GM23338 (cell line): ENCODE data around the gene PHF21A. TPM values are rescaled to one million over a fixed set of nuclear protein-coding genes. Genes with fewer than 3 reads are reported as not detected.

Experiments used
- ATAC-seq: fragments of 200-7000 bp; cut with Tn5 transposase; 3 replicates; pipeline ENCODE4 v1.9.1; 2020
- DNase-seq: peaks from one replicate; pipeline ENCODE4 v3.0.0-alpha.2; 2015; ENCODE audit warnings: low spot score
- H2AFZ ChIP-seq: fragments of 200-600 bp; sonication (generic); 2 replicates; pipeline ENCODE4 v1.8.0; 2016; ENCODE audit warnings: antibody characterized with exemption, mild to moderate bottlenecking, moderate library complexity
- H3F3A ChIP-seq: fragments of 200-600 bp; sonication (generic); replicated peaks from 2 replicates; pipeline ENCODE4 v1.8.0; 2017; ENCODE audit warnings: antibody characterized with exemption, mixed run types, low read depth
- H3K27ac ChIP-seq: fragments of 200-600 bp; sonication (generic); 2 replicates; pipeline ENCODE4 v1.6.1; 2016; ENCODE audit warnings: low read depth
- H3K27me3 ChIP-seq: fragments of 200-600 bp; sonication (generic); 2 replicates; pipeline ENCODE4 v1.8.0; 2016; ENCODE audit warnings: mild to moderate bottlenecking, mixed run types, moderate library complexity; ENCODE audit not compliant: insufficient read depth
- H3K36me3 ChIP-seq: fragments of 200-600 bp; sonication (generic); 2 replicates; pipeline ENCODE4 v1.8.0; 2016; ENCODE audit warnings: mild to moderate bottlenecking; ENCODE audit not compliant: insufficient read depth
- H3K4me1 ChIP-seq: fragments of 200-600 bp; sonication (generic); 2 replicates; pipeline ENCODE4 v1.8.0; 2016; ENCODE audit warnings: mild to moderate bottlenecking, moderate library complexity; ENCODE audit not compliant: insufficient read depth
- H3K4me2 ChIP-seq: fragments of 200-600 bp; sonication (generic); 2 replicates; pipeline ENCODE4 v1.7.1; 2017; ENCODE audit warnings: mixed run types
- H3K4me3 ChIP-seq: fragments of 200-600 bp; sonication (generic); 2 replicates; pipeline ENCODE4 v1.6.1; 2016; ENCODE audit warnings: mixed run types
- H3K79me2 ChIP-seq: fragments of 200-600 bp; sonication (generic); replicated peaks from 2 replicates; pipeline ENCODE4 v1.8.0; 2017; ENCODE audit warnings: mild to moderate bottlenecking; ENCODE audit not compliant: insufficient read depth
- H3K9me2 ChIP-seq: fragments of 200-600 bp; sonication (generic); 2 replicates; pipeline ENCODE4 v1.8.0; 2017; ENCODE audit not compliant: insufficient read depth
- H4K20me1 ChIP-seq: fragments of 200-600 bp; sonication (generic); replicated peaks from 2 replicates; pipeline ENCODE4 v1.8.0; 2017; ENCODE audit warnings: mild to moderate bottlenecking; ENCODE audit not compliant: insufficient read depth
- H3K27ac Mint-ChIP-seq: 2 replicates; pipeline ENCODE4 v1.8.0; 2020; ENCODE audit warnings: inconsistent platforms, mild to moderate bottlenecking, moderate library complexity, mixed read lengths
- H3K27me3 Mint-ChIP-seq: 3 replicates; pipeline ENCODE4 v1.8.0; 2022; ENCODE audit warnings: low read depth, mild to moderate bottlenecking, moderate library complexity, mixed read lengths, inconsistent platforms; ENCODE audit not compliant: insufficient read depth, poor library complexity
- H3K36me3 Mint-ChIP-seq: 3 replicates; pipeline ENCODE4 v1.8.0; 2021; ENCODE audit warnings: low read depth, mild to moderate bottlenecking, inconsistent platforms, moderate library complexity, mixed read lengths
- H3K4me1 Mint-ChIP-seq: 3 replicates; pipeline ENCODE4 v1.8.0; 2020; ENCODE audit warnings: mild to moderate bottlenecking, inconsistent platforms, mixed read lengths
- H3K4me3 Mint-ChIP-seq: 3 replicates; pipeline ENCODE4 v1.8.0; 2021; ENCODE audit warnings: moderate library complexity, mild to moderate bottlenecking, inconsistent platforms, mixed read lengths
- H3K9me3 Mint-ChIP-seq: 3 replicates; pipeline ENCODE4 v1.8.0; 2020; ENCODE audit warnings: moderate library complexity, mild to moderate bottlenecking, inconsistent platforms, mixed read lengths
- CREB1 ChIP-seq: fragments of 250-450 bp; sonication (Bioruptor Pico); IDR thresholded peaks from 2 replicates; pipeline ENCODE4 v1.5.0; 2020; ENCODE audit warnings: low read depth, mild to moderate bottlenecking, moderate library complexity
- EZH2phosphoT487 ChIP-seq: fragments of 200-600 bp; sonication (generic); IDR thresholded peaks from one replicate; pipeline ENCODE4 v1.8.1; 2018; ENCODE audit warnings: antibody characterized with exemption; ENCODE audit not compliant: unreplicated experiment
- POLR2AphosphoS5 ChIP-seq: IDR thresholded peaks from 2 replicates; pipeline ENCODE4 v1.6.1; 2016; ENCODE audit warnings: antibody characterized with exemption, low read depth
- REST ChIP-seq: IDR thresholded peaks from one replicate; pipeline ENCODE4 v1.6.1; 2018; ENCODE audit warnings: antibody characterized with exemption; ENCODE audit not compliant: unreplicated experiment
- STAT1 ChIP-seq: IDR thresholded peaks from one replicate; pipeline ENCODE4 v1.6.1; 2016; ENCODE audit warnings: antibody characterized with exemption; ENCODE audit not compliant: unreplicated experiment
- ZNF114 ChIP-seq: fragments of 250-450 bp; sonication (Bioruptor Pico); IDR thresholded peaks from 2 replicates; pipeline ENCODE4 v1.5.0; 2020; ENCODE audit warnings: mild to moderate bottlenecking, moderate library complexity
- ZNF331 ChIP-seq: fragments of 250-450 bp; sonication (Bioruptor Pico); IDR thresholded peaks from 2 replicates; pipeline ENCODE4 v1.5.0; 2020; ENCODE audit warnings: low read depth, mild to moderate bottlenecking, moderate library complexity
- polyA plus RNA-seq: library from polyadenylated mRNA; unstranded; fragments of >200 nt; fragmentation: Nextera tagmentation; extraction: Ambion mirVana; gene quantifications from 2 replicates; pipeline ENCODE4 v1.2.1, GENCODE V29; 2016
- total RNA-seq: library from RNA; depleted of rRNA; stranded (reverse); fragments of >200 nt; shearing (Covaris generic); gene quantifications from 2 replicates; pipeline ENCODE4 v1.2.3, GENCODE V29; 2014
- TF ChIP-seq, protein P1 (sequence below), 2 experiments: fragments of 200-600 bp in 1 of 2; sonication (generic) in 1 of 2; conservative IDR thresholded peaks; 2 replicates each; pipeline versions ENCODE4 v1.5.1 to v1.6.1; 2016 to 2017; ENCODE audit warnings: antibody characterized with exemption in 2 of 2, low read depth in 2 of 2, mild to moderate bottlenecking in 2 of 2, moderate library complexity in 1 of 2

The PHF21A gene
- total and polyA plus RNA-seq, 2 experiments from 2014 or later, result 21.7 to 23.6 TPM

DNA sequence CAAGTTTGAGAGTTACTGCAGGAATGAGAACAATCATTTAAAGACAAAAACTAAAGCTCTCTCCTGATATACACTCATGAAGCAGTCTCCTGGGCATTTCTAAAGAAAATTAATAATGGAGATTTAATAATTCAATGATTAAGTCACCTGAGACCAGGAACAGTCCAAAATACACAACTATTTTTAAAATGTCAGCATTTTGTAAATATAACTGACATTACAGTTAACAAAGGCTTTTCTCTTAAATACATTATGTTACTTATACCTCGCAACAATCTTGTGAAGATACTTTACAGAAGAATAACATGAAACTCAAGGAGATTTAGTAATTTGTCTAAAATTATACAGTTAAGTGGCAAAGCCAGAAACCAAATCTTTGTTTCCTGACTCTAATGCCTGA, 111.2 kb downstream of the PHF21A start (continued):
- TF ChIP-seq REST, result no peak
- TF ChIP-seq, protein P1, sequence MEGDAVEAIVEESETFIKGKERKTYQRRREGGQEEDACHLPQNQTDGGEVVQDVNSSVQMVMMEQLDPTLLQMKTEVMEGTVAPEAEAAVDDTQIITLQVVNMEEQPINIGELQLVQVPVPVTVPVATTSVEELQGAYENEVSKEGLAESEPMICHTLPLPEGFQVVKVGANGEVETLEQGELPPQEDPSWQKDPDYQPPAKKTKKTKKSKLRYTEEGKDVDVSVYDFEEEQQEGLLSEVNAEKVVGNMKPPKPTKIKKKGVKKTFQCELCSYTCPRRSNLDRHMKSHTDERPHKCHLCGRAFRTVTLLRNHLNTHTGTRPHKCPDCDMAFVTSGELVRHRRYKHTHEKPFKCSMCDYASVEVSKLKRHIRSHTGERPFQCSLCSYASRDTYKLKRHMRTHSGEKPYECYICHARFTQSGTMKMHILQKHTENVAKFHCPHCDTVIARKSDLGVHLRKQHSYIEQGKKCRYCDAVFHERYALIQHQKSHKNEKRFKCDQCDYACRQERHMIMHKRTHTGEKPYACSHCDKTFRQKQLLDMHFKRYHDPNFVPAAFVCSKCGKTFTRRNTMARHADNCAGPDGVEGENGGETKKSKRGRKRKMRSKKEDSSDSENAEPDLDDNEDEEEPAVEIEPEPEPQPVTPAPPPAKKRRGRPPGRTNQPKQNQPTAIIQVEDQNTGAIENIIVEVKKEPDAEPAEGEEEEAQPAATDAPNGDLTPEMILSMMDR (conservative IDR thresholded peaks at IDR 0.05; ENCODE audit: low read depth in 2 of 2), result no peak
- TF ChIP-seq EZH2phosphoT487, result no peak
- TF ChIP-seq POLR2AphosphoS5, result no peak
- no peak for TF ChIP-seq STAT1
- no peak for TF ChIP-seq ZNF331 (CRISPR knock-in tag)
- no peak for TF ChIP-seq CREB1 (CRISPR knock-in tag)

GRCh38 chr11:46009647-46010046, 111.6 kb downstream of the PHF21A start:
- Mint-ChIP-seq H3K9me3 (no peaks in the 10 kb centered on the region), H3K36me3 (no peaks in the 10 kb centered on the region), H3K4me1 (peaks cover 38% of the 10 kb centered on the region), H3K4me3 (no peak overlapping the region), H3K27me3 (no peaks in the 10 kb centered on the region), H3K27ac (no peak overlapping the region)
- H4K20me1 ChIP-seq, result no peaks in the 10 kb centered on the region
- DNase-seq (no peak), ATAC-seq (no peak)
- H3K4me1 ChIP-seq, result peaks cover 31% of the 10 kb centered on the region
- H2AFZ ChIP-seq, result no peak overlapping the region
- H3K4me2 ChIP-seq, result no peak overlapping the region
- H3K27me3 ChIP-seq, result no peaks in the 10 kb centered on the region
- no peak for TF ChIP-seq ZNF331 (CRISPR knock-in tag)
- TF ChIP-seq ZNF114 (CRISPR knock-in tag), result no peak
- TF ChIP-seq POLR2AphosphoS5, result no peak
- no peak for TF ChIP-seq REST
- no peak for TF ChIP-seq STAT1
- H3K27ac ChIP-seq, result no peak overlapping the region
- no peaks in the 10 kb centered on the region for H3K79me2 ChIP-seq
- no peaks in the 10 kb centered on the region for H3K36me3 ChIP-seq
- no peaks in the 10 kb centered on the region for H3K9me2 ChIP-seq
- no peak overlapping the region for H3K4me3 ChIP-seq
- no peaks in the 10 kb centered on the region for H3F3A ChIP-seq
